Brain microvascular endothelial cell (primary cell): Measurements from ENCODE around the gene LRRC26.
"Not testable (repeated sequence)": the region's sequence is repeated elsewhere in the genome, so short reads cannot be mapped to it uniquely, and the experiment has no call there.

Source experiments
- DNase-seq: peaks from one replicate; pipeline ENCODE4 v3.0.0-alpha.2; 2020
- H3K27ac ChIP-seq: fragments of 250-450 bp; sonication (Bioruptor Pico); 2 replicates; pipeline ENCODE4 v1.5.1; 2020; ENCODE audit warnings: mild to moderate bottlenecking, moderate library complexity
- H3K27me3 ChIP-seq: fragments of 250-450 bp; sonication (Bioruptor Pico); replicated peaks from 2 replicates; pipeline ENCODE4 v1.5.1; 2020; ENCODE audit warnings: mild to moderate bottlenecking
- H3K36me3 ChIP-seq: fragments of 250-450 bp; sonication (Bioruptor Pico); replicated peaks from 2 replicates; pipeline ENCODE4 v1.5.1; 2020; ENCODE audit warnings: mild to moderate bottlenecking
- H3K4me3 ChIP-seq: 2 replicates; pipeline ENCODE4 v1.5.1; 2011; ENCODE audit warnings: low read depth, mild to moderate bottlenecking, control low read depth, low read length, moderate library complexity
- in situ Hi-C: cut with HindIII; loops from 2 replicates; pipeline ENCODE4 v1.10.0; 2017; ENCODE audit warnings: low sequenced_read_pairs, low pct_ligation_motif_present
- TF ChIP-seq, protein P1 (sequence below): IDR thresholded peaks from 2 replicates; pipeline ENCODE4 v1.5.1; 2011; ENCODE audit warnings: low read depth, mild to moderate bottlenecking, moderate library complexity, low read length, control low read depth, inconsistent platforms; ENCODE audit errors: missing control alignments

Gene LRRC26

DNA sequence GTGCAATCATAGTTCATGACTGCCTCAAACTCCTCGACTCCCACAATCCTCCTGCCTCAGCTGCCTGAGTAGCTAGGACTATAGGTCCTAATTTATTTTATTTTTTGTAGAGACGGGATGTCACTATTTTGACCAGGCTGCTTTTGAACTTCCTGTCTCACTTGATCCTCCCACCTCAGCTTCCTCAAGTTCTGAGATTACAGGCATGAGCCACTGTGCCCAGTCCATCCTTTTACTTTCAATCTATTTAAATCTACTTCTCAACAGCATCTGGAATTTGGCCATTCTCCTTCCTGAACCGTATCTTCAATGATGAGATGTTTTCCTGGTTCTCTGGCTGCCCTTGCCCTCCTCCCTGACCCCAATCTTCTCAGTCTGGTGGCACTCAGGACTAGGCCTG lies 43.1 kb downstream of the LRRC26 start:
- DNase-seq = no peak
- H3K36me3 ChIP-seq = no peaks in the 10 kb centered on the region
- no peaks in the 10 kb centered on the region for H3K27me3 ChIP-seq
- TF ChIP-seq, protein P1, sequence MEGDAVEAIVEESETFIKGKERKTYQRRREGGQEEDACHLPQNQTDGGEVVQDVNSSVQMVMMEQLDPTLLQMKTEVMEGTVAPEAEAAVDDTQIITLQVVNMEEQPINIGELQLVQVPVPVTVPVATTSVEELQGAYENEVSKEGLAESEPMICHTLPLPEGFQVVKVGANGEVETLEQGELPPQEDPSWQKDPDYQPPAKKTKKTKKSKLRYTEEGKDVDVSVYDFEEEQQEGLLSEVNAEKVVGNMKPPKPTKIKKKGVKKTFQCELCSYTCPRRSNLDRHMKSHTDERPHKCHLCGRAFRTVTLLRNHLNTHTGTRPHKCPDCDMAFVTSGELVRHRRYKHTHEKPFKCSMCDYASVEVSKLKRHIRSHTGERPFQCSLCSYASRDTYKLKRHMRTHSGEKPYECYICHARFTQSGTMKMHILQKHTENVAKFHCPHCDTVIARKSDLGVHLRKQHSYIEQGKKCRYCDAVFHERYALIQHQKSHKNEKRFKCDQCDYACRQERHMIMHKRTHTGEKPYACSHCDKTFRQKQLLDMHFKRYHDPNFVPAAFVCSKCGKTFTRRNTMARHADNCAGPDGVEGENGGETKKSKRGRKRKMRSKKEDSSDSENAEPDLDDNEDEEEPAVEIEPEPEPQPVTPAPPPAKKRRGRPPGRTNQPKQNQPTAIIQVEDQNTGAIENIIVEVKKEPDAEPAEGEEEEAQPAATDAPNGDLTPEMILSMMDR = no peak
- H3K4me3 ChIP-seq = no peak overlapping the region
- in situ Hi-C loops = no loop called here
- H3K27ac ChIP-seq = no peak overlapping the region

GRCh38 chr9:137123952-137124462 lies 45.8 kb downstream of the LRRC26 start:
- H3K36me3 ChIP-seq, DNase-seq, in situ Hi-C loops, H3K27ac ChIP-seq, H3K27me3 ChIP-seq, H3K4me3 ChIP-seq: not testable (repeated sequence)

- Histone ChIP-seq H3K4me3 (no peak overlapping the region), H3K27ac (no peak overlapping the region), H3K27me3 (no peaks in the 10 kb centered on the region), H3K36me3 (no peaks in the 10 kb centered on the region)
- in situ Hi-C loops = no loop called here
- DNase-seq = no peak
- TF ChIP-seq, protein P1 = no peak
These were observed 46.4 kb downstream of the LRRC26 start for GRCh38 chr9:137123468-137123837.

GRCh38 chr9:137122796-137123467 lies 46.9 kb downstream of the LRRC26 start:
- H3K4me3 ChIP-seq, H3K27me3 ChIP-seq, H3K36me3 ChIP-seq, H3K27ac ChIP-seq, in situ Hi-C loops, DNase-seq: not testable (repeated sequence)

DNA sequence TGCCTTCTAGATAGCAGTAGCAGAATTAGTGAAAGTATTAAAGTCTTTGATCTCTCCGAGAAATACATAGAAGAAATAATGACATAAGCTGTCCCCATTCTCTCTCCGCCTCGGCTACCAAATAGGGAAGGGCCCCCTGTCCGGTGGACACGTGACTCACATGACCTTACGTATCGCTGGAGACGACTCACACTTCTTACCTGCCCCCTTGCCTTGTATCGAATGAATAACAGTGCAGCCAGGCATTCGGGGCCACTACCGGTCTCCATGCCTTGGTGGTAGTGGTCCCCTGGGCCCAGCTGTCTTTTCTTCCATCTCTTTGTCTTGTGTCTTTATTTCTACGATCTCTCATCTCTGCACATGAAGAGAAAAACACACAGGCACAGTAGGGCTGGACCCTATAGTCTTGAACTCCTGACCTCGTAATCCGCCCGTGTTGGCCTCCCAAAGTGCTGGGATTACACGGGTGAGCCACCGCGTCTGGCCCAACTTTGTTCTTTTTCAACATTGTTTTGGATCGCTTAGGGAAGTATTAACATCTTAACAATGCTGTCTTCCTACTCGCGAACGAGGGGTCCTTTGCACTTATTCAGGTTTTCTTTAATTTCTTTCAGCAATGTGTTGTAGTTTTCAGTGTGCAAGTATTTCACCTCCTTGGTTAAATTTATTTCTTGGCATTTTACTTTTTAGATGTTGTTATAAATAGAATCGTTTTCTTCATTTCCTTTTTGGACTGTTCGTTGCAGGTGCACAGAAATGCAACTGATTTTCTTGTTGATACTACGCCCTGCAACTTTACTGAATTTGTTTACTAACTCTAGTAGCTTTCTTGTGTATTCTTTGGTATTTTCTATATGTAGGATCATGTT lies 47.7 kb downstream of the LRRC26 start:
- DNase-seq, H3K27ac ChIP-seq, in situ Hi-C loops, H3K4me3 ChIP-seq, H3K36me3 ChIP-seq, H3K27me3 ChIP-seq: not testable (repeated sequence)
